Muscle layer of duodenum (tissue), 2 donors: ENCODE data around the gene GPR68.

Experiments used
- H3K27ac ChIP-seq: one replicate; pipeline ENCODE4 v1.7.0; 2013; ENCODE audit warnings: mild to moderate bottlenecking, low read length
- H3K27me3 ChIP-seq: one replicate; pipeline ENCODE4 v1.7.0; 2013; ENCODE audit warnings: low read depth, mild to moderate bottlenecking, control low read depth, low read length
- H3K36me3 ChIP-seq, 2 donors: one replicate each; pipeline ENCODE4 v1.7.0; 2013; ENCODE audit warnings: low read length in 2 of 2, control low read depth in 1 of 2, mild to moderate bottlenecking in 1 of 2; ENCODE audit not compliant: insufficient read depth in 2 of 2, control insufficient read depth in 1 of 2
- H3K4me1 ChIP-seq, 2 donors: one replicate each; pipeline ENCODE4 v1.7.0; 2013; ENCODE audit warnings: low read length in 2 of 2, mild to moderate bottlenecking in 2 of 2, control low read depth in 1 of 2, moderate library complexity in 1 of 2; ENCODE audit not compliant: insufficient read depth in 2 of 2, control insufficient read depth in 1 of 2
- H3K4me3 ChIP-seq, 2 donors: one replicate each; pipeline ENCODE4 v1.7.0; 2013; ENCODE audit warnings: low read length in 2 of 2, low read depth in 1 of 2, mild to moderate bottlenecking in 1 of 2
- H3K9me3 ChIP-seq, 2 donors: one replicate each; pipeline ENCODE4 v1.7.0; 2013; ENCODE audit warnings: low read length in 2 of 2, control low read depth in 1 of 2, mild to moderate bottlenecking in 1 of 2; ENCODE audit not compliant: control insufficient read depth in 1 of 2
- donor health status: healthy.

Gene GPR68

GRCh38 chr14:91235841-91236240 lies 8.7 kb downstream of the GPR68 start:
- Histone ChIP-seq H3K9me3 (peaks cover 0 to 4% of the 10 kb centered on the region in 2 donors), H3K4me1 (peaks cover 0 to 4% of the 10 kb centered on the region in 2 donors)

GRCh38 chr14:91234791-91235114 lies 9.8 kb downstream of the GPR68 start:
- Histone ChIP-seq H3K27me3 (no peaks in the 10 kb centered on the region), H3K4me3 (no peak overlapping the region), H3K27ac (no peak overlapping the region), H3K4me1 (peaks cover 0 to 4% of the 10 kb centered on the region in 2 donors), H3K9me3 (peaks cover 0 to 10% of the 10 kb centered on the region in 2 donors), H3K36me3 (peaks cover 0 to 8% of the 10 kb centered on the region in 2 donors)

More at GRCh38 chr14:91235841-91236240, 8.7 kb downstream of the GPR68 start:
- H3K27me3 ChIP-seq, result no peaks in the 10 kb centered on the region
- peaks cover 0 to 5% of the 10 kb centered on the region in 2 donors for H3K36me3 ChIP-seq
- H3K4me3 ChIP-seq, result no peak overlapping the region
- H3K27ac ChIP-seq, result no peak overlapping the region

DNA sequence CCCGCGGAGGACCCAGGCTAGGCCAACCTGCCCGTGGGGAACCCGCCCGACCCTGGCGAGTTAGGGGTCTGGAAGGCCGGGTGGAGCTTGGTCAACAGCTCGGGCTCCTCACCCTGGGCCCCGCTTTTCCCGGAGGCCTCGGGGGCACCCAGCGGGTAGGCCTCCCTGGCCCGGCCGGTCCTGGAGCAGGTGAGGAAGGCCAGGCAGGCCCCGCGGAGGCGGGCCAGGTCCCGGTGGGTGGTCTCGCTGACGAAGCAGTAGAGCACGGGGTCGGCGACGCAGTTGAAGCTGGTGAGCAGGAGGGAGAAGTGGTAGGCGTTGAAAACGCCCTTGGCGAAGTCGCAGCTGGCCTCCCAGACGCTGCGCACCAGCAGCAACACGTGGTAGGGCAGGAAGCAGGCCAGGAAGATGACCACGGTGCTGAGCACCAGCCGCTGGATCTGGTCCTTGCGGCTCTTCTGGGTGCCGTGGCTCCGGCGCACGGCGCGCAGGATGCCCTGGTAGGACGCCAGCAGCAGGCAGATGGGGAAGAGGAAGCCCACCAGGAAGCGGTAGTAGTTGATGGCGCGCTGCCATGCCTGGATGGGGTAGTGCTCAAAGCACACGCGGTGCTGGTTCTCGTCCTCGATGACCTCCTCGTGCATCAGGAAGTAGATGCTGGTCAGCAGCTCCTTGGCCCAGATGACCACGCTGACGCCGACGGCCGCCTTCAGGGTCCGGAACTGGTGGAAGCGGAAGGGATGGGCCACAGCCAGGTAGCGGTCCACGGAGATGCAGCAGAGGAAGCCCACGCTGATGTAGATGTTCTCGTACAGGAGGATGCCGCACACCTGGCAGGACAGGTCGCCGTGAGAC lies 10.3 kb downstream of the GPR68 start:
- H3K4me1 ChIP-seq, result peaks cover 0 to 4% of the 10 kb centered on the region in 2 donors
- no peaks in the 10 kb centered on the region for H3K27me3 ChIP-seq
- H3K36me3 ChIP-seq, result peaks cover 0 to 14% of the 10 kb centered on the region in 2 donors
- H3K27ac ChIP-seq, result no peak overlapping the region
- H3K4me3 ChIP-seq, result no peak overlapping the region
- H3K9me3 ChIP-seq, result peaks cover 0 to 10% of the 10 kb centered on the region in 2 donors

- Histone ChIP-seq H3K9me3 (peaks cover 0 to 10% of the 10 kb centered on the region in 2 donors), H3K36me3 (peaks cover 4 to 15% of the 10 kb centered on the region in 2 donors), H3K4me1 (peaks cover 0 to 4% of the 10 kb centered on the region in 2 donors), H3K27me3 (no peaks in the 10 kb centered on the region), H3K4me3 (no peak overlapping the region), H3K27ac (no peak overlapping the region)
These were observed 11.9 kb downstream of the GPR68 start for GRCh38 chr14:91232603-91233002.

DNA sequence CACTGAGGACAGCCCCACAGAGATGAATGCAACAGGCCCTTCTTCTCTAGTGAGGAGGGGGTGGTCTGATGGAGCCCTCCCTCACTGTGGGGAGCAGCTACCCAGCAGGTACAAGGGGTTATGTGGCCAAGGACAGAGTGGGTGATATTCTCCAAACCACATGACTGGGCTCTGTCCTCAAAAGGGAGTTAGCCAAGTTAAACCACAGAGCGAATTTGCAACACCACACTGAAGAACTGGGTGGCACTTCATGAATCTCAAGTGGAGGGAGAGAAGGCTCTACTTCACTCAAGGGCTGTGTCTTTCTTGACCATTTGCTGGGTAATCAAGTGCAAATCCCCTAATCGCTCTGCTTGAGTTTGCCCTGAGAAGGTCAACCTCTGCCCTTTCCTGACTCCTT lies 12.5 kb downstream of the GPR68 start:
- Histone ChIP-seq H3K27ac (no peak overlapping the region), H3K9me3 (peaks cover 0 to 10% of the 10 kb centered on the region in 2 donors), H3K27me3 (no peaks in the 10 kb centered on the region), H3K4me3 (no peak overlapping the region), H3K36me3 (peaks cover 4 to 18% of the 10 kb centered on the region in 2 donors), H3K4me1 (peaks cover 0 to 4% of the 10 kb centered on the region in 2 donors)

DNA sequence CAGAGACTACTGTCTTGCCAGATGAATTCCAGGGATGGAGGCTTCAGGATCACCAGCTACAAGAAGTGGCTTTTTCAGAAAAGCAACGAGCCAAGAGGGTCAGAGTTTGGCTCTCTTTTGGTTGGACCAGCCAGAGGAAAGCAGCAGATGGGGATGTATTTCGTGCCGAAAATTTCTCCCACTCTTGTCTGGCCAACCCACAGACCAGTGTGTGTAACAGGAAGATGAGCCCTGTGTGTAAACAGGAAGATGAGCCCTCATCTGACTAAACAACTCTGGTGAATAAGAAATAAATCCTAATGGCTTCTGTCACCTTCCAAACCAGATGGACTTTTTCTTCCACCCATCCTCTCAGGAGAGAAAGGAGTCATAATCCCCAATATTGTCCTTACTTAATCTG lies 13.1 kb downstream of the GPR68 start:
- peaks cover 0 to 10% of the 10 kb centered on the region in 2 donors for H3K9me3 ChIP-seq
- H3K4me3 ChIP-seq, result no peak overlapping the region
- H3K36me3 ChIP-seq, result peaks cover 4 to 24% of the 10 kb centered on the region in 2 donors
- H3K27ac ChIP-seq, result no peak overlapping the region
- H3K27me3 ChIP-seq, result no peaks in the 10 kb centered on the region
- H3K4me1 ChIP-seq, result peaks cover 0 to 4% of the 10 kb centered on the region in 2 donors

DNA sequence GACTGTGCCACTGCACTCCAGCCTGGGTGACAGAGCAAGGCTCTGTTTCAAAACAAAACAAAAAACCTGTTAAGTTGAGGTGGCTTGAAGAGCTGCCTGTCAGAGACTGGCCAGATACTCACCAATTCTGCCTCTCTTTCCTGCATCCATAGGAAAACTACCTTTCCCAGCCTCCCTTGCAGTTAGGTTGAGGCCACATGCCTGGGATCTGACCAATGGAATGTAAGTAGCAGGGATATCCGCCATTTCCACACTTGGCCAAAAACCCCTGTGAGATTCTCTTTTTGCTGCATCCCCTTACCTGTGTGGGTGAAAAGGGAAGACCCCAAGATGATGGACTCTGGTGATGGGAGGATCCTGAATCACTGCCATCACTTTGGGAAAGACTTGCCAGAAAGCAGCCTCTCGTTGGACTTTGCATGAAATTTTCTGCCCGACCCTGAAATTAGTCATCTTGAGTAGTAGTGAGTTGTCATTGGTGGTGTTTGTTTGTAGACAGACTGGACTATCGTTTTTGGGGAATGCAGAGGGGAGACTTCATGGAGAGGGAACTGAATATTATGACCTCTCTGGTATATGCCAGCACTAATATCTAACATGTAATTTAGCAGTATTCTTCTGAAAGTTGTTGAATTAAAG lies 14.0 kb downstream of the GPR68 start:
- H3K9me3 ChIP-seq, result peaks cover 0 to 10% of the 10 kb centered on the region in 2 donors
- H3K4me1 ChIP-seq, result peaks cover 0 to 4% of the 10 kb centered on the region in 2 donors
- H3K27ac ChIP-seq, result no peak overlapping the region
- no peak overlapping the region for H3K4me3 ChIP-seq
- peaks cover 4 to 24% of the 10 kb centered on the region in 2 donors for H3K36me3 ChIP-seq
- no peaks in the 10 kb centered on the region for H3K27me3 ChIP-seq

- no peak overlapping the region for H3K4me3 ChIP-seq
- peaks cover 0 to 4% of the 10 kb centered on the region in 2 donors for H3K4me1 ChIP-seq
- H3K27ac ChIP-seq, result no peak overlapping the region
- H3K9me3 ChIP-seq, result peaks cover 0 to 10% of the 10 kb centered on the region in 2 donors
- H3K36me3 ChIP-seq, result peaks cover 10 to 31% of the 10 kb centered on the region in 2 donors
- no peaks in the 10 kb centered on the region for H3K27me3 ChIP-seq
These were observed 14.7 kb downstream of the GPR68 start for GRCh38 chr14:91229743-91230200.

- Histone ChIP-seq H3K9me3 (peaks cover 0 to 6% of the 10 kb centered on the region in 2 donors), H3K4me3 (no peak overlapping the region), H3K27ac (no peak overlapping the region), H3K4me1 (peaks cover 0 to 4% of the 10 kb centered on the region in 2 donors), H3K27me3 (no peaks in the 10 kb centered on the region), H3K36me3 (peaks cover 11 to 35% of the 10 kb centered on the region in 2 donors)
These were observed 15.5 kb downstream of the GPR68 start for GRCh38 chr14:91229005-91229382.

DNA sequence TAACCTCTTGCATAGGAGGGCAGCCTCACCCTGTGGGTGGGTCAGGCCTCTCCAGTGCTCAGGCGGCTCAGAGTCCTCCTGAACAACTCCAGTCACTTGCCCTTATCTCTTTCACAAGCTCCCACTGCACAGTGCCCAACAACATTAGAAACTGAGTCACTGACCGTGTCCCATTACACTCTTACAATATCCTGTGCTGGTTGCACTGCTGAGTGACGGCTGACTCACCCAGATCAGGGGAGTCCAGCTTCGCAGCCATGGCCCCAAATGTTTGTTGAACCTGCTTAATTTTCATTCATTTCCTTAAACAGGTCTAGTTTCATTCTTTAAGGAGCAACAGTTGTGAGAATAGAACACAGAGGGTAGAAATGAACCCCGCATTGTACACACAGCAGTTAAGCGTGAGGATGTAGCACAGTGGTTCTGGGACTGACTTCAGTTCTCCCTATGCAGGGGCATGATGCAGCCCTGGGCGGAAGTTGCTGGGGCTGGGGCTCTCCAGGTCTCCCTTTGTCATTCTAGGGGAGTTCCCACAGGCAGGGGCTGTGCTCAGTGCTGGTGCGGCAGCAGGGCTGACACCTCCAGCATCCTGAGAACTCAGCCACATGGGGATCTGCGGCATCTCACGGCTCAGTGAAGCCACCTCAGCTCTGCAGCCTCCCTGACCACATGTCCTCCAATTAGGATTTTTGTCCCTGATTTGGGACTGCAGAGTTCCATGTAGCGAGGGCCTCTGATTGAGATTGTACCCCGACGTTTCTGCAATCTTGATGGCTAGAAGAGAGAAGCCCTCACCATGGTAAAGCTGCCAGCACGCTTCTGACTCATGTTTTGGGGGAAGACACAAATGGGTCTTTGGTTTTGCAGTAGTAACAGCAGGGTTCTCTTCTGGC lies 16.1 kb downstream of the GPR68 start:
- H3K27me3 ChIP-seq, result no peaks in the 10 kb centered on the region
- H3K4me3 ChIP-seq, result no peak overlapping the region
- H3K36me3 ChIP-seq, result peaks cover 14 to 41% of the 10 kb centered on the region in 2 donors
- peaks cover 0 to 6% of the 10 kb centered on the region in 2 donors for H3K9me3 ChIP-seq
- peaks cover 0 to 4% of the 10 kb centered on the region in 2 donors for H3K4me1 ChIP-seq
- no peak overlapping the region for H3K27ac ChIP-seq
